Aorta (tissue), 5 donors: ENCODE results near the gene ANKRD6. TPM values are rescaled to one million over a fixed set of nuclear protein-coding genes. Genes with fewer than 3 reads are reported as not detected.

Source experiments
- ATAC-seq: fragments of 200-7000 bp; cut with Tn5 transposase; one replicate; pipeline ENCODE4 v1.9.1; 2022; ENCODE audit warnings: moderate library complexity; ENCODE audit not compliant: low FRiP score
- DNase-seq, 2 donors: peaks; one replicate each; pipeline ENCODE4 v3.0.0-alpha.2; 2020
- H3K27ac ChIP-seq, 2 donors: one replicate each; pipeline ENCODE4 v1.5.1; 2013; ENCODE audit warnings: low read length in 2 of 2, mild to moderate bottlenecking in 2 of 2, moderate library complexity in 2 of 2, control low read depth in 1 of 2, inconsistent platforms in 1 of 2, low read depth in 1 of 2
- H3K27me3 ChIP-seq, 2 donors: one replicate each; pipeline ENCODE4 v1.6.1; 2013; ENCODE audit warnings: control low read depth in 1 of 2, low read length in 1 of 2, mild to moderate bottlenecking in 1 of 2, moderate library complexity in 1 of 2; ENCODE audit not compliant: insufficient read depth in 2 of 2, control insufficient read depth in 1 of 2
- H3K36me3 ChIP-seq, 2 donors: one replicate each; pipeline ENCODE4 v1.6.1; 2013; ENCODE audit warnings: control low read depth in 1 of 2, low read length in 1 of 2, mild to moderate bottlenecking in 1 of 2; ENCODE audit not compliant: insufficient read depth in 2 of 2, control insufficient read depth in 1 of 2
- H3K4me1 ChIP-seq, 2 donors: one replicate each; pipeline ENCODE4 v1.6.1; 2013; ENCODE audit warnings: low read length in 2 of 2, control low read depth in 1 of 2, mild to moderate bottlenecking in 1 of 2, moderate library complexity in 1 of 2; ENCODE audit not compliant: insufficient read depth in 2 of 2, control insufficient read depth in 1 of 2
- H3K4me3 ChIP-seq, 2 donors: one replicate each; pipeline ENCODE4 v1.5.1; 2013; ENCODE audit warnings: low read length in 2 of 2, control low read depth in 1 of 2, mild to moderate bottlenecking in 1 of 2
- H3K9me3 ChIP-seq: one replicate; pipeline ENCODE4 v1.6.1; 2013; ENCODE audit warnings: mild to moderate bottlenecking, low read length; ENCODE audit not compliant: control insufficient read depth
- WGBS, 2 donors: extraction: QIAGEN DNeasy Blood & Tissue Kit; methylation state at CpG; one replicate each; pipeline ENCODE4 v1.1.7; 2013; 5-methylcytosine and 5-hydroxymethylcytosine counted together
- intact Hi-C, 2 donors: fragments of 100-400 bp; cut with DNase I; formaldehyde crosslinking; loops; one replicate each; pipeline versions ENCODE4 v1.14.2 to v1.15.0; 2022
- polyA plus RNA-seq, 2 donors: library from polyadenylated mRNA; stranded (reverse); fragments of 200-250 nt; gene quantifications; one replicate each; pipeline ENCODE4 v1.2.3, GENCODE V29; 2013
- total RNA-seq, 2 donors: library from RNA; stranded (reverse); fragmentation: NEBNext Ultra II Directional; extraction: Animal tissue kit (Norgen Biotek cat#: 25700); gene quantifications; one replicate each; pipeline ENCODE4 v1.2.1, GENCODE V29; 2021
- donor health status: healthy with polysubstance abuse.
- donor health status: Bipolar disorder and iron deficiency.
- donor health status: DM: no; HTN: no; CAD: no.
- donor health status: DM: no; HTN: no; CAD: no.
- donor health status: DM: yes; HTN: yes; CAD: no.

Gene ANKRD6
- total and polyA plus RNA-seq, 4 donors = 21.4 to 45.9 (median 32.5) TPM

DNA sequence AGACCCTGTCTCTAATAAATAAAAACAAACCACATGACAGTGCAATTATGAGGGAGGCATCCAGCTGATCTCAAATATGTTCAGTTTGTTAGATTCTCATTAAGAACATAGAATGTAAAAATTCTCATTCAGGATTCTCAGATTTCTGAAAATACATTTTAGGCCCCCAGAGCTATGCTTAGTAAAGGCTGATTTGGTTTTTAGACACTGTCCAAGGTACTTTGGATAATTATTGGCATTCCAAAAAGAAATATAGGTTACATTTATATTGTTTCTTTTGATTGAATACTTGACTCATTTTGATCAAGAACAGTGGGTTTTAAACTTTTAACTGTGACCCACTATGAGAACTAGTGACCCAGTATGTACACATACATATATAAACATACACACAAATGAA is 55.5 kb downstream of the ANKRD6 start:
- Histone ChIP-seq H3K9me3 (no peaks in the 10 kb centered on the region), H3K4me1 (peaks cover 0 to 14% of the 10 kb centered on the region in 2 donors), H3K36me3 (no peaks in the 10 kb centered on the region), H3K27me3 (no peaks in the 10 kb centered on the region), H3K27ac (no peak overlapping the region), H3K4me3 (no peak overlapping the region)
- DNase-seq (no peak), ATAC-seq (no peak)
- intact Hi-C loops = no loop called here

GRCh38 chr6:89489078-89489477 is 56.1 kb downstream of the ANKRD6 start:
- intact Hi-C loops = no loop called here
- Histone ChIP-seq H3K27me3 (no peaks in the 10 kb centered on the region), H3K27ac (no peak overlapping the region), H3K4me1 (peaks cover 2 to 14% of the 10 kb centered on the region in 2 donors), H3K9me3 (no peaks in the 10 kb centered on the region), H3K4me3 (no peak overlapping the region), H3K36me3 (no peaks in the 10 kb centered on the region)
- no peak for DNase-seq
- no peak for ATAC-seq
- WGBS, 2 donors = 31 to 40% methylated on average over 3 of the region's 3 CpGs

DNA sequence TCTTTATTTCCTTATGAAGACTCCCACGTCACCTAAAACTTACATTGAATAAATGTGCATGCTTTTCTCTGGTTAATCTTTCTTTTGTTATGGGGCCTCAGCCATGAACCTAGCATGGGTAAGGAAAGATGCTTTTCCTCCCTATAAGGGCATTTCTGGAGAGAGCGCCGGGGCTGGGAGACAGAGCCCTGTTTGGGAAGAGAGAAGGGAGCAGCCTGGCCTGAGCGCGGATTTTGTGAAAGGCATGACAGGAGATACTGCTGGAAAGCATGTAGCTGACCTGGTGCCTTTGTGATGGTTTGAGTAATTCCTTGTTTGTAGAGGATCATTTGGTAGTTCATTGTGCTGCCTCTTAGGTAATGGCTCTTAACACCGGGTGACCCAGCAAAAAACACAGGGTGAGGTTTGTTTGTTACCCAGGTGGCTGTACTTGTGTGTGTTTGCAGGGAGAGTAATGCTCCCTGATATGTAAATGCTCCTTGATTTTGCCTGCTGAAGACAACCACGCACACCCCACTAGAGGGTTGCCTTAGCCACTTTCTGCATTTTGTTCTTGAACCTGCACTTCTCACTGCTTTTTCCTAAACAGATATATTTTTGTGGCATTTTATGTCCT is 59.2 kb downstream of the ANKRD6 start:
- Histone ChIP-seq H3K36me3 (no peaks in the 10 kb centered on the region), H3K27me3 (no peaks in the 10 kb centered on the region), H3K4me1 (peaks cover 4 to 8% of the 10 kb centered on the region in 2 donors), H3K27ac (no peak overlapping the region), H3K4me3 (no peak overlapping the region), H3K9me3 (no peaks in the 10 kb centered on the region)
- ATAC-seq (no peak), DNase-seq (no peak)
- WGBS, 2 donors = 72 to 73% methylated on average over 7 of the region's 7 CpGs
- intact Hi-C loops = no loop called here

DNA sequence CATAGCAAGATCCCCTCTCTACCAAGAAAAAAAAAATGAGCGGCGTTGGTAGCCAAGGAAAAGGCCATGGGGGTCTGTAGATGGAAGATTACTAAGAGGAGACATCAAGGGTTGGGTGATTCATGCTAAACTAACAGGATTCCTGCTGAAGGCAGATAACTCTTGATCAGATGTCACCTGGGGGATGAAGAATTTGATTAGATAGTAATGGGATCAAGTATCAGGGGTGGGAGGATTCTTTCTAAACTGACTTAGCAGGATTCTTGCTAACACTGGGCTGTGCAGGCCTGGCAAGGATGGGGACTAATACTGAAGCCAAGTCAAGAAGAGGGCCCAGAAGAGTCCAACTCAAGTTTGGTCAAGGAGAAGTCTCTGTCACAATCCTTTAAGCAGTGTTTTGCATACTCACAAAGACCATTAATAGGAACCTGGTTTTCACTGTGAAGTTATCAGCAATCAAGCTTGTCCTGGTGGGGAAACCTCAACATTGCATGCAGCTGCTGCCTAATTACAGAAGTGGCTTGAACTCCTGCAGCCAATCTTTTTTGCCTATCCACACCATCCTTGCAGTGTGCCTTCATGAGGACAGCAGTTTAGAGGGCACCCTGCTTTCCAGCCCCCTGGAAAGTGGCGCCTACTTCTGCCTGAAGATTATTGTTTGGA is 61.3 kb downstream of the ANKRD6 start:
- Histone ChIP-seq H3K27me3 (no peaks in the 10 kb centered on the region), H3K27ac (no peak overlapping the region), H3K9me3 (no peaks in the 10 kb centered on the region), H3K36me3 (no peaks in the 10 kb centered on the region), H3K4me3 (no peak overlapping the region), H3K4me1 (peaks cover 4 to 8% of the 10 kb centered on the region in 2 donors)
- DNase-seq (no peak), ATAC-seq (no peak)
- WGBS, 2 donors = 97 to 99% methylated on average over 3 of the region's 3 CpGs
- intact Hi-C loops = no loop called here

GRCh38 chr6:89495961-89496535 is 63.1 kb downstream of the ANKRD6 start:
- WGBS, 2 donors = 70 to 76% methylated on average over 7 of the region's 7 CpGs
- Histone ChIP-seq H3K9me3 (no peaks in the 10 kb centered on the region), H3K36me3 (no peaks in the 10 kb centered on the region), H3K27me3 (no peaks in the 10 kb centered on the region), H3K4me1 (peaks cover 5 to 8% of the 10 kb centered on the region in 2 donors), H3K4me3 (no peak overlapping the region), H3K27ac (no peak overlapping the region)
- ATAC-seq = no peak
- intact Hi-C loops = no loop called here
- DNase-seq = no peak

- no peak for ATAC-seq
- WGBS, 2 donors = 46 to 51% methylated on average over 3 of the region's 3 CpGs
- H3K27me3 ChIP-seq = no peaks in the 10 kb centered on the region
- peaks cover 0 to 9% of the 10 kb centered on the region in 2 donors for H3K4me1 ChIP-seq
- intact Hi-C loops = no loop called here
- no peak for DNase-seq
- no peaks in the 10 kb centered on the region for H3K36me3 ChIP-seq
- H3K27ac ChIP-seq = no peak overlapping the region
- no peak overlapping the region for H3K4me3 ChIP-seq
- H3K9me3 ChIP-seq = no peaks in the 10 kb centered on the region
Measured at GRCh38 chr6:89500611-89501010, 67.7 kb downstream of the ANKRD6 start.

- Histone ChIP-seq H3K4me3 (no peak overlapping the region), H3K4me1 (peaks cover 0 to 9% of the 10 kb centered on the region in 2 donors), H3K27ac (no peak overlapping the region), H3K9me3 (no peaks in the 10 kb centered on the region), H3K27me3 (no peaks in the 10 kb centered on the region), H3K36me3 (no peaks in the 10 kb centered on the region)
- intact Hi-C loops = no loop called here
- ATAC-seq (no peak), DNase-seq (no peak)
- WGBS, 2 donors = 4 to 14% methylated on average over 3 of the region's 3 CpGs
Measured at GRCh38 chr6:89501222-89501621, 68.3 kb downstream of the ANKRD6 start.

- intact Hi-C loops = no loop called here
Measured at GRCh38 chr6:89501753-89502152, 68.8 kb downstream of the ANKRD6 start.

DNA sequence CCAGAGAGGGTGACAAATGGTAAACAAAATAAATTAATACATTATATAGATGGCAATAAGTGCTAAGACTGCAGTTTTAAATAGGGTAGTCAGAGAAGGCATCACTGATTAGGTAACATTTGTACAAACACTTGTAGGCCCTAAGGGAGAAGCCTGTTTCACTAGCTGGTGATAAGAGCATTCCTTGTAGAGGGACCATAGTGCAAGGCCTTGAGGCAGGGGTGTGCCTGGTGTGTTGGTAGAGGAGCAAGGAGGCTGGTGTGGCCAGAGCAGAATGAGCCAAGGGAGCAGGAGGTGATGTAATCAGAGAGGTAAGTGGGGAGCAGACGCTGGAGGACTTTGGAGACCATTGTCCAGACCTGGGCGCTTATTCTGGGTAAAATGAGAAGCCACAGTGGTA is 70.7 kb downstream of the ANKRD6 start:
- H3K9me3 ChIP-seq = no peaks in the 10 kb centered on the region
- 79 to 88% methylated on average over 2 of the region's 2 CpGs for WGBS, 2 donors
- no peaks in the 10 kb centered on the region for H3K36me3 ChIP-seq
- no peak overlapping the region for H3K27ac ChIP-seq
- intact Hi-C loops = no loop called here
- no peaks in the 10 kb centered on the region for H3K27me3 ChIP-seq
- H3K4me3 ChIP-seq = no peak overlapping the region
- peaks cover 0 to 9% of the 10 kb centered on the region in 2 donors for H3K4me1 ChIP-seq
- no peak for DNase-seq
- ATAC-seq = no peak

More at GRCh38 chr6:89501753-89502152, 68.8 kb downstream of the ANKRD6 start:
- DNase-seq (no peak), ATAC-seq (no peak)
- 59 to 67% methylated on average over 2 of the region's 2 CpGs for WGBS, 2 donors
- Histone ChIP-seq H3K36me3 (no peaks in the 10 kb centered on the region), H3K27me3 (no peaks in the 10 kb centered on the region), H3K4me1 (peaks cover 0 to 9% of the 10 kb centered on the region in 2 donors), H3K4me3 (no peak overlapping the region), H3K27ac (no peak overlapping the region), H3K9me3 (no peaks in the 10 kb centered on the region)
